K562 (cell line): ENCODE results near the gene AKR1C3. TPM values are rescaled to one million over a fixed set of nuclear protein-coding genes. Genes with fewer than 3 reads are reported as not detected.

Experiments
- ATAC-seq: fragments of 200-7000 bp; cut with Tn5 transposase; 3 replicates; pipeline ENCODE4 v1.9.1; 2020; ENCODE audit warnings: moderate library complexity
- BruUV-seq: library from RNA; stranded (reverse); fragments of 400-500 nt; replicated peaks from 2 replicates; lab custom pipeline; 2021; lab: Mats Ljungman, UMichigan
- CTCF ChIA-PET: fragments of 300-600 bp; formaldehyde crosslinking; extraction: SDS; loops from one replicate; lab custom pipeline; 2021; ENCODE audit warnings: low intra/inter-chr PET ratio; lab: Yijun Ruan, JAX
- POLR2A ChIA-PET: fragments of 300-600, 350-650 bp; sonication (Branson Sonifier 250); formaldehyde crosslinking; extraction: SDS; loops from one replicate; lab custom pipeline; 2021; ENCODE audit warnings: antibody characterized with exemption, inconsistent platforms; lab: Yijun Ruan, JAX
- DNase-seq, 4 experiments: peaks; one replicate each; pipeline versions ENCODE4 v3.0.0 to v3.0.0-alpha.2; 2011 to 2018; ENCODE audit warnings: low spot score in 3 of 4, mixed read lengths in 3 of 4; ENCODE audit errors: extremely low read depth in 1 of 4
- FAIRE-seq: peaks from 2 replicates; lab custom pipeline; 2011; peaks lifted over from hg19 to GRCh38; lab: Jason Lieb, UNC
- H2AFZ ChIP-seq: 2 replicates; pipeline ENCODE4 v1.6.0; 2011; ENCODE audit warnings: low read depth, low read length, control low read depth, inconsistent platforms
- H3K27ac ChIP-seq: fragments of 200-600 bp; 3 replicates; pipeline ENCODE4 v1.8.0; 2011; ENCODE audit warnings: low read depth, mild to moderate bottlenecking, control low read depth, inconsistent platforms, low read length, moderate library complexity, mixed read lengths; ENCODE audit errors: extremely low read depth
- H3K27me3 ChIP-seq, 2 experiments: fragments of 300-600 bp in 1 of 2; 2 replicates in 1 of 2; 3 replicates in 1 of 2; pipeline versions ENCODE4 v1.6.0 to v1.8.0; 2011; ENCODE audit warnings: inconsistent platforms in 2 of 2, low read length in 2 of 2, mild to moderate bottlenecking in 1 of 2, mixed read lengths in 1 of 2, moderate library complexity in 1 of 2; ENCODE audit not compliant: control insufficient read depth in 2 of 2, insufficient read depth in 2 of 2
- H3K36me3 ChIP-seq: fragments of 300-600 bp; 3 replicates; pipeline ENCODE4 v1.8.0; 2011; ENCODE audit warnings: mild to moderate bottlenecking, low read length, inconsistent platforms; ENCODE audit not compliant: control insufficient read depth, insufficient read depth
- H3K4me1 ChIP-seq, 2 experiments: fragments of 200-600 bp in 1 of 2; replicated peaks in 1 of 2; 2 replicates in 1 of 2; 3 replicates in 1 of 2; pipeline versions ENCODE4 v1.5.1 to v1.8.0; 2011; ENCODE audit warnings: inconsistent platforms in 2 of 2, low read length in 2 of 2, mild to moderate bottlenecking in 1 of 2, mixed read lengths in 1 of 2, moderate library complexity in 1 of 2; ENCODE audit not compliant: control insufficient read depth in 2 of 2, insufficient read depth in 2 of 2
- H3K4me2 ChIP-seq: 2 replicates; pipeline ENCODE4 v1.6.1; 2011; ENCODE audit warnings: low read length, control low read depth, inconsistent platforms, mixed read lengths; ENCODE audit not compliant: insufficient read depth
- H3K4me3 ChIP-seq: fragments of 200-600 bp; sonication (generic), shearing (Covaris generic); 2 replicates; pipeline ENCODE4 v1.5.1; 2016; ENCODE audit warnings: control low read depth, inconsistent platforms
- H3K79me2 ChIP-seq: fragments of 200-600 bp; 3 replicates; pipeline ENCODE4 v1.8.0; 2011; ENCODE audit warnings: low read length, inconsistent platforms; ENCODE audit not compliant: control insufficient read depth, insufficient read depth
- H3K9ac ChIP-seq, 2 experiments: 2 replicates each; pipeline versions ENCODE4 v1.6.0 to v1.6.1; 2011; ENCODE audit warnings: low read depth in 2 of 2, low read length in 2 of 2, control low read depth in 1 of 2, inconsistent platforms in 1 of 2, mild to moderate bottlenecking in 1 of 2, mixed read lengths in 1 of 2; ENCODE audit not compliant: insufficient read depth in 1 of 2
- H3K9me1 ChIP-seq: one replicate; pipeline ENCODE4 v1.6.0; 2011; ENCODE audit warnings: inconsistent platforms, mild to moderate bottlenecking, low read length, moderate library complexity; ENCODE audit not compliant: control insufficient read depth, insufficient read depth
- H3K9me3 ChIP-seq: replicated peaks from 2 replicates; pipeline ENCODE4 v1.5.1; 2011; ENCODE audit warnings: low read depth, low read length, inconsistent platforms; ENCODE audit not compliant: control insufficient read depth, insufficient read depth
- H4K20me1 ChIP-seq: replicated peaks from 2 replicates; pipeline ENCODE4 v1.6.1; 2011; ENCODE audit warnings: low read length, inconsistent platforms, mixed read lengths; ENCODE audit not compliant: control insufficient read depth, insufficient read depth
- CBX3 ChIP-seq, 2 experiments: IDR thresholded peaks; 1 replicate in 1 of 2; 2 replicates in 1 of 2; pipeline ENCODE4 v1.6.1; 2012; ENCODE audit warnings: inconsistent platforms in 2 of 2, low read length in 2 of 2, borderline replicate concordance in 1 of 2, control low read depth in 1 of 2
- EHMT2 ChIP-seq: fragments of 450-650 bp; IDR thresholded peaks from 2 replicates; pipeline ENCODE4 v1.6.1; 2018; ENCODE audit warnings: antibody characterized with exemption
- ESRRA ChIP-seq: fragments of 450-650 bp; IDR thresholded peaks from 2 replicates; pipeline ENCODE4 v1.6.1; 2014; ENCODE audit warnings: low read depth, mild to moderate bottlenecking, moderate library complexity, borderline replicate concordance
- GABPB1 ChIP-seq: sonication (generic); formaldehyde crosslinking; IDR thresholded peaks from 2 replicates; pipeline ENCODE4 v1.8.0; 2022; ENCODE audit warnings: mild to moderate bottlenecking, missing genetic modification reagents
- HDAC2 ChIP-seq: fragments of 450-650 bp; IDR thresholded peaks from 2 replicates; pipeline ENCODE4 v1.6.1; 2016; ENCODE audit warnings: mild to moderate bottlenecking
- NCOA1 ChIP-seq: fragments of 450-650 bp; IDR thresholded peaks from 2 replicates; pipeline ENCODE4 v1.6.1; 2016; ENCODE audit warnings: low read depth
- SIRT6 ChIP-seq: IDR thresholded peaks from one replicate; pipeline ENCODE4 v1.6.1; 2012; ENCODE audit warnings: low read depth, mild to moderate bottlenecking, control low read depth, inconsistent platforms, low read length, moderate library complexity
- TRIM24 ChIP-seq, 2 experiments: fragments of 450-650 bp; IDR thresholded peaks; 2 replicates each; pipeline ENCODE4 v1.6.1; 2016
- ZNF780A ChIP-seq: fragments of 250-450 bp; sonication (Bioruptor Pico); IDR thresholded peaks from 2 replicates; pipeline ENCODE4 v1.5.0; 2021; ENCODE audit warnings: mild to moderate bottlenecking
- ZNF785 ChIP-seq: fragments of 250-450 bp; sonication (Bioruptor Pico); IDR thresholded peaks from 2 replicates; pipeline ENCODE4 v1.4.0; 2020; ENCODE audit warnings: mild to moderate bottlenecking
- WGBS: fragments of 100-300 bp; shearing (Covaris generic); methylation state at CpG from one replicate; pipeline ENCODE4 v1.1.6; 2016; ENCODE audit warnings: low coverage, mixed read lengths; ENCODE audit not compliant: insufficient coverage; ENCODE audit errors: missing lambda C conversion rate; 5-methylcytosine and 5-hydroxymethylcytosine counted together
- in situ Hi-C: fragments of 300-500 bp; cut with MboI; formaldehyde crosslinking; loops from 4 replicates; pipeline ENCODE4 v1.15.0; 2018; ENCODE audit warnings: inconsistent platforms, mixed read lengths
- intact Hi-C: fragments of 100-400 bp; cut with micrococcal nuclease; formaldehyde crosslinking; loops from 2 replicates; pipeline ENCODE4 v1.14.2; 2022
- polyA plus RNA-seq, 8 experiments: library from polyadenylated mRNA; depleted of rRNA in 4 of 8; stranded (reverse) in 5 of 8; unstranded in 3 of 8; fragments of >200 nt; fragmentation: Nextera tagmentation in 2 of 8; fragmentation: Illumina TruSeq in 1 of 8; extraction: Ambion mirVana in 2 of 8; extraction: Trizol in 1 of 8; gene quantifications; 2 replicates each; pipeline versions ENCODE4 v1.2.1 to v1.2.3, GENCODE V29; 2011 to 2014; ENCODE audit warnings: inconsistent platforms in 1 of 8, missing spikeins in 1 of 8
- total RNA-seq, 7 experiments: library from RNA; depleted of rRNA in 6 of 7; stranded (reverse); fragments of >200 nt in 6 of 7; fragmentation: Illumina TruSeq in 2 of 7; extraction: Trizol in 2 of 7; gene quantifications; 2 replicates each; pipeline versions ENCODE4 v1.2.1 to v1.2.3, GENCODE V29; 2011 to 2021; ENCODE audit warnings: low replicate concordance in 1 of 7
- TF ChIP-seq, protein P1 (sequence below): fragments of 450-650 bp; IDR thresholded peaks from 2 replicates; pipeline ENCODE4 v1.6.1; 2018; ENCODE audit warnings: mild to moderate bottlenecking, low read depth; ENCODE audit not compliant: partially characterized antibody
- TF ChIP-seq, protein P2 (sequence below): sonication (generic); formaldehyde crosslinking; IDR thresholded peaks from 2 replicates; pipeline ENCODE4 v1.9.0; 2022; ENCODE audit warnings: mild to moderate bottlenecking, missing genetic modification reagents
- TF ChIP-seq, protein P3 (sequence below): fragments of 250-450 bp; sonication (Bioruptor Pico); IDR thresholded peaks from 2 replicates; pipeline ENCODE4 v1.8.0; 2022; ENCODE audit warnings: moderate library complexity, mild to moderate bottlenecking, inconsistent platforms

The AKR1C3 gene
- total and polyA plus RNA-seq, 9 of the 15 experiments (the other 6 are each of a cell fraction or from before 2014, with no cell fraction given): 4.6 to 20.4 (median 10.1) TPM

DNA sequence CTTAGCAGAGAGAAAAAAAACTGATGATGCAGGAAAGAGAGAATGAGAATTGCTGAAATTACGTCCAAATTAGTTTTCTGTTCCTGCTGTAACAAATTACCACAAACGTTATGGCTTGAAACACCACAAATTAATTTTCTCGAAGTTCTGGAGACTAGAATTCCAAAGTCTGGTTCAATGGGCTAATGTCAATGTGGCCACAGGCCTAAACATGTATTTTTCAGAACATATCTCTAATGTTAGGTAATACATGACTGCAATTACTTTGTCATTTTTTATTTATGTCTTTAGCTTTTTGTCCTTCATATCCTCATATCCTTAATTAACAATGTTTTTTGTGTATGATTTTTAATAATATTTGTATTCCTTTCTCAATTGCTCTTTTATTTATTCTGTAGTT lies 3.0 kb upstream of the AKR1C3 start (continued):
- TF ChIP-seq, protein P1, sequence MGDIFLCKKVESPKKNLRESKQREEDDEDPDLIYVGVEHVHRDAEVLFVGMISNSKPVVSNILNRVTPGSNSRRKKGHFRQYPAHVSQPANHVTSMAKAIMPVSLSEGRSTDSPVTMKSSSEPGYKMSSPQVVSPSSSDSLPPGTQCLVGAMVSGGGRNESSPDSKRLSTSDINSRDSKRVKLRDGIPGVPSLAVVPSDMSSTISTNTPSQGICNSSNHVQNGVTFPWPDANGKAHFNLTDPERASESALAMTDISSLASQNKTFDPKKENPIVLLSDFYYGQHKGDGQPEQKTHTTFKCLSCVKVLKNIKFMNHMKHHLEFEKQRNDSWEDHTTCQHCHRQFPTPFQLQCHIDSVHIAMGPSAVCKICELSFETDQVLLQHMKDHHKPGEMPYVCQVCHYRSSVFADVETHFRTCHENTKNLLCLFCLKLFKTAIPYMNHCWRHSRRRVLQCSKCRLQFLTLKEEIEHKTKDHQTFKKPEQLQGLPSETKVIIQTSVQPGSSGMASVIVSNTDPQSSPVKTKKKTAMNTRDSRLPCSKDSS: no peak
- no peak for TF ChIP-seq EHMT2
- no peak for TF ChIP-seq HDAC2
- TF ChIP-seq, protein P2, sequence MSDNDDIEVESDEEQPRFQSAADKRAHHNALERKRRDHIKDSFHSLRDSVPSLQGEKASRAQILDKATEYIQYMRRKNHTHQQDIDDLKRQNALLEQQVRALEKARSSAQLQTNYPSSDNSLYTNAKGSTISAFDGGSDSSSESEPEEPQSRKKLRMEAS: no peak
- TF ChIP-seq ESRRA: no peak
- no peak for TF ChIP-seq NCOA1
- no peak for TF ChIP-seq ZNF785 (CRISPR knock-in tag)
- no peak for TF ChIP-seq ZNF780A (CRISPR knock-in tag)

DNA sequence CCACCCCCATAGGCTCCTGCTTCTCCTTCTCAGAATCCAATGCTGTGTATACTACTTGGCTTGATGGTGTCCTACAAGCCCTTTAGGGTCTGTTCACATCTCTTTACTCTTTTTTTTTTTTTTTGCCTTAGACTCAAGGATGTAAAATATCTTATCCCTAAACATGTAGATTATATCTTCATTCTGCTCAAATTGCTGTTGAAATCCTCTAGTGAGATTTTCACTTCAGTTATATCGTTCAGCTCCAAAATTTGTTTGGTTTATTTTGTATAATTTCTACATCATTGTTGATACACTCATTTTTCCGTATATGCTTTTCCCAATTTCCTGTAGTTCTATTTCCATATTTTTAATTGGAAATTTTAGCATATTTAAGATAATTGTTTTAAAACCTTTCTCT lies 1.8 kb upstream of the AKR1C3 start:
- ATAC-seq: no peak
- Histone ChIP-seq H3K27me3 (no peaks in the 10 kb centered on the region), H3K9me3 (peaks cover 7% of the 10 kb centered on the region), H3K9me1 (no peaks in the 10 kb centered on the region), H4K20me1 (no peaks in the 10 kb centered on the region), H3K9ac (no peak overlapping the region), H3K79me2 (no peaks in the 10 kb centered on the region), H2AFZ (no peak overlapping the region), H3K36me3 (no peaks in the 10 kb centered on the region), H3K4me1 (no peaks in the 10 kb centered on the region; a peak in 1 of 5 replicates), H3K4me2 (no peak overlapping the region), H3K27ac (no peak overlapping the region), H3K4me3 (no peak overlapping the region)
- TF ChIP-seq GABPB1: no peak
- TF ChIP-seq, protein P3, sequence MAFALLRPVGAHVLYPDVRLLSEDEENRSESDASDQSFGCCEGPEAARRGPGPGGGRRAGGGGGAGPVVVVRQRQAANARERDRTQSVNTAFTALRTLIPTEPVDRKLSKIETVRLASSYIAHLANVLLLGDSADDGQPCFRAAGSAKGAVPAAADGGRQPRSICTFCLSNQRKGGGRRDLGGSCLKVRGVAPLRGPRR (CRISPR knock-in tag): no peak
- peak in 1 of 2 experiments; percentile 62; a peak in 1 of 4 replicates for TF ChIP-seq TRIM24 (IDR thresholded peaks at IDR 0.05)
- 0 out of 3 replicates have a peak, but pooled peaks of 1 of the 2 experiments have one; percentile 45 for TF ChIP-seq CBX3 (IDR thresholded peaks at IDR 0.05; ENCODE audit: borderline replicate concordance in 1 of 2, low read length in 2 of 2)
- no peak for TF ChIP-seq SIRT6
- FAIRE-seq: no peak
- ChIA-PET POLR2A (no interaction called here), CTCF (no interaction called here)
- 57% methylated on average over 2 of the region's 2 CpGs for WGBS
- intact Hi-C loops (loop anchor here (10.0 kb wide), 1 partner anchor 278 kb away; no protein-coding TSS in a partner anchor), in situ Hi-C loops (no loop called here)
- no TSS peak for BruUV-seq
- DNase-seq: no peak
